GM12891 (cell line): ENCODE data around the gene MT3.

ENCODE experiments used
- PAX5 ChIP-seq: IDR thresholded peaks from 2 replicates; pipeline ENCODE4 v1.6.1; 2011; ENCODE audit warnings: low read length, moderate library complexity, mild to moderate bottlenecking; ENCODE audit not compliant: insufficient read depth, severe bottlenecking
- POLR2A ChIP-seq: IDR thresholded peaks from 2 replicates; pipeline ENCODE4 v1.6.1; 2011; ENCODE audit warnings: low read depth, low read length, control low read depth
- POLR2AphosphoS5 ChIP-seq: IDR thresholded peaks from 2 replicates; pipeline ENCODE4 v1.6.1; 2011; ENCODE audit warnings: low read depth, low read length, control low read depth
- SPI1 ChIP-seq: IDR thresholded peaks from 2 replicates; pipeline ENCODE4 v1.6.1; 2011; ENCODE audit warnings: low read depth, low read length, control low read depth

GRCh38 chr16:56593573-56594291 lies 4.4 kb downstream of the MT3 start:
- peak; percentile 23 for TF ChIP-seq PAX5
- TF ChIP-seq POLR2A, result no peak
- no peak for TF ChIP-seq POLR2AphosphoS5
- no peak for TF ChIP-seq SPI1
